Islet precursor cell (in vitro differentiated cells): Measurements from ENCODE around the gene GAL3ST1.
A peak's percentile ranks its signal among the peaks of the same experiment; 100 is the strongest.
"Not testable (repeated sequence)": the region's sequence is repeated elsewhere in the genome, so short reads cannot be mapped to it uniquely, and the experiment has no call there.

Experiments used
- DNase-seq: peaks from one replicate; pipeline ENCODE4 v3.0.0-alpha.2; 2018

The GAL3ST1 gene

DNA sequence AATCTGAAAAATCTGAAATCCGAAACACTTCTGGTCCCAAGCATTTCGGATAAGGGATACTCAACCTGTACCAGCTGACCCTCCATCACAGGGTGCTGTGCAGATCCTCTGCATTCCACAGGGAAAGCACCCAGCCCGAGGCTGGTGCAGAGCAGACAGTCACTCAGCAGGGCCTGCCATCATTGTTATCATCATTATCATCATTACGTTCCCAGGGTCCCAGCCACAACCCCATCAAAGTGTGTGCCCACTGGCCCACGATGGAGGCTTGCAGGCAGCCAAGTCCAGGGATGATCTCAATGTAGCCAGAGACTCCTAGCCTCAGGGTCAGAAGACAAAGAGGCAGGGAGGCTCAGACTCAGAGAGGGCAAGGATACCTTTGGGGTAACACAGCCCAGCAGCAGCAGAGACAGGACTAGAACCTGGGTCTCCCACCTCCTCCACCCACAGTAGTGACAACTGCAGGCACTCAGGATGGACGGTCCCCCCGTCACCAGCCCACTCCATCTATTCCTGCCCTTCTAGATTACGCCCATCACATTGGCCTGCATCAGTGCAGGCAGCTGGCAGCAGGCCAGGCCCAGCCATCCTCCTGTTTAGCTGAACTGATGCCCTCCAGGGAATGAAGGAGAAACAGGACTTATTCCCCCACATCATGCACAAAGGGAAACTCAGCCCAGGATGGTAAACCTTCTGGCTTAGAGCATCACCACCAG lies 10.3 kb downstream of the GAL3ST1 start:
- DNase-seq = no peak

DNA sequence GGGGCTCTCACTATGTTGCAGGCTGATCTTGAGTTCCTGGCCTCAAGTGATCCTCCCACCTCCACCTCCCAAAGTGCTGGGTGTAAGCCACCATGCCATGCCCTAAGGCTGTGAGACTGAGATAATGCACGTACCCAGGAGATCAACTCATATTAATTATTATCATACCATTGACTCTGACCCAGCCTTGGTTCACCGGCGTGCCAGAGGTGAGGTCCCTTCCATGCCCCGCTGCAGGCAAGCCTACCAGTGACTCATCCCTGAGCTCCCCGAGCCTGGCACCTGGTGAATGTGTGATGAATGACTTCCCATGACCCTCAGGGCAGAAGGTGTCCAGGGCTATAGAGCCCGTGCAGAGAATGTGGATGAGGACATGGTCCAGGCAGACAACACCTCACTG lies 12.1 kb downstream of the GAL3ST1 start:
- DNase-seq = no peak

DNA sequence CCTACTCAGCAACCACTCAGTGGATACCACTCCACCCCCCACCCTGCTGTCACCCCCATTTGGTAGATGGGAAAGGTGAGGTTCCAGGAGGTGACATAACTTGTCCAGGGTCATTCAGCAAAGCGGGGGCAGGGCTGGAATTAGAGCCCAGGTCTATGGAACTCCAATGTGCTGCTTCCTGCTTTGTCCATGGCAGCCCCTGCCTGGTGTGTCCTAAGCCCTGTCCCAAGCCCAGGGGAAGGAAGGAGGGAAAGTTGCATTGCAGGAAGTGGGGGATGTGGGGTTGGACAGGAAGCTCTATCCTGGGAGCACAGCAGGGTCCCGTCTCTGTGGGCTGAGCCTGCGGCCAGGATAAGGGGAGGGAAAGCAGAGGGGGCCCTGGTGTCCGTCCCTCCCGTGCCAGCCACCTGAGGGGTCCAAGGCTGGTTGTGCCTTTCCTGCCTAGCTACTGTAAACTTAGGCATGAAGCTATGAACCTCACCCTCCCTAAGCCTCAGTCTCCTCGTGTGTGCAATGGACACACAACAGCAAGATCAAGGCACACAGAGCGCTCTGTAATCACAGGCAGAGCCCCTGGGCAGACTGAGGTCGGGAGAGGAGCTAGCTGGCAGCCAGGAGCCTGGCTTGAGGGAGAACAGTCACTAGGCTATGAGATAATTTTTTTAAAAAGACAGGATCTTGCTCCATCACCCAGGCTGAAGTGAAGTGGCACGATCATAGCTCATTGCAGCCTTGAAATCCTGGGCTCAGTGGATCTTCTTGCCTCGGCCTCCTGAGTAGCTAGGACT lies 12.9 kb downstream of the GAL3ST1 start:
- DNase-seq = no peak

DNA sequence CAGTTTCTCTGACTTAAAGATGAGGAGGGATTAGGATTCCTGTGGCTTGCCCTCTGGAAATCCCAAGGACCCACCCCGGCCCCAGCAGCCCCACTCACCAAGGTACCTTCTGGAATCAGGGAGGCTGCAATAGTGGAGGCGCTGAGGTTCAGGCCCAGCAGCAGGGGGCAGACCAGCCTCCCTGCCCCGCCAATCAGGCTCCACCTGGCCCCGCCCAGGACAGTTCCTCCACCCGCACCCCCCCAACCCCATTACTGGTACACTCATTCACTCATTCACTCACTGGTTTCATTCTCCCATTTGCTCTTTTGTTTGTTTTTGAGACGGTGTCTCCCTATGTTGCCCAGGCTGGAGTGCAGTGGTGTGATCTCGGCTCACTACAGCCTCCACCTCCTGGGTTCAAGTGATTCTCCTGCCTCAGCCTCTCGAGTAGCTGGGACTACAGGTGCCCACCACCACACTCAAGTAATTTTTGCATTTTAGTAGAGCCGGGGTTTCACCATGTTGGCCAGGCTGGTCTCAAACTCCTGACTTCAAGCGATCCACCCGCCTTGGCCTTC lies 13.7 kb downstream of the GAL3ST1 start:
- DNase-seq = not testable (repeated sequence)

DNA sequence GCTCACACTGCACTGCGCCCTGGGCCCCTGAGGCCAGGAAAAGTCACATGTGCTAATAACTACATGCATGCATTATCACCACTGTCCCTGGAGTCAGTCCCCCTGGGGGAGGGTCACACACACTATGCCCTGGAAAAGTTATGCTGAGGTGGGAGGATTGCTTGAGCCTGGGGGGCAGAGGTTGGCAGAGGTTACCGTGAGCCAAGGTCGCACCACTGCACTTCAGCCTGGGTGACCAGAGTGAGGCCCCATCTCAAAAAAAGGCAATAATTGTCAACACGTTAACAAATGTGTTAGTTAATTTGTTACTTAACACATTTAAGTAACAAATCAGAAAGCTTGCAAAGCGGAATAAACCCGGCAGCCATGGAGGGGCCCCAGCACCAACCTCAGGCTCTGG lies 14.6 kb downstream of the GAL3ST1 start:
- no peak for DNase-seq

DNA sequence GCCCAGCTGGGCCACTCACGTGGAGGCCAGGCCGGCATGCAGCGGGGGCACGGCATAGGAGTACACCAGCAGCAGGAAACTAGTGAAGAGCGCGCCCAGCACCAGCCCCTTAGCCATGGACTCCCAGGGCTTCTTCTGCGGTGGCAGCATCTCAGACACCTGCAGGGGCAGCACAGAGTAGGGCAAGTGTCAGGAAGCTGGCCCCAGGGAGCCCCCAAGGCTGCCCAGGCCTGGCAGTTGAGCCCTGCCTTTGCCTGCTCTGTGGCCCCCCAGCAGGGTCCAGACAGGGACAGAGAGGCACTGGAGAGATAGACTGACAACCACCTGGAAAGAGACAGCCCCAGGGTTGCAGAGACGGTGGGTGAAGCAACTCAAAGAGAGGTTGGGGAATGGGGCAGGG lies 17.2 kb downstream of the GAL3ST1 start:
- no peak for DNase-seq

DNA sequence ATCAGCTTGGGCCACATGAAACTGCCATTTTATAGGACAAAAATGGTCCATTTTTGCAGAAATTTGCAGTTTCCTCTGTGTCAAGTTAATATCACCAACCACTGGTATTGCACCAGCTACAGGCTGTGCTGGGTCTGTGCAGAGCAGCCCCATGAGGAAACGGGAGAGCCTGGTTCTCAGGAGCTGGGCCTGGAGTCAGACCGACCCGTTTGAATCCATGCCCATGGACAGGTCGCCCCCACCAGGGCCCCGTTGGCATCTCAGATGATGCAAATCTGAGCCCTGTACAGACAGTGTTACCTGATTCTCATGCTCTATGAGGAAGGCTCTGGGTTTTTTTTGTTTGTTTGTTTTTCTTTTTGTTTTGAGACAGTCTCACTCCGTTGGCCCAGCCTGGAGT lies 18.1 kb downstream of the GAL3ST1 start:
- DNase-seq = no peak

DNA sequence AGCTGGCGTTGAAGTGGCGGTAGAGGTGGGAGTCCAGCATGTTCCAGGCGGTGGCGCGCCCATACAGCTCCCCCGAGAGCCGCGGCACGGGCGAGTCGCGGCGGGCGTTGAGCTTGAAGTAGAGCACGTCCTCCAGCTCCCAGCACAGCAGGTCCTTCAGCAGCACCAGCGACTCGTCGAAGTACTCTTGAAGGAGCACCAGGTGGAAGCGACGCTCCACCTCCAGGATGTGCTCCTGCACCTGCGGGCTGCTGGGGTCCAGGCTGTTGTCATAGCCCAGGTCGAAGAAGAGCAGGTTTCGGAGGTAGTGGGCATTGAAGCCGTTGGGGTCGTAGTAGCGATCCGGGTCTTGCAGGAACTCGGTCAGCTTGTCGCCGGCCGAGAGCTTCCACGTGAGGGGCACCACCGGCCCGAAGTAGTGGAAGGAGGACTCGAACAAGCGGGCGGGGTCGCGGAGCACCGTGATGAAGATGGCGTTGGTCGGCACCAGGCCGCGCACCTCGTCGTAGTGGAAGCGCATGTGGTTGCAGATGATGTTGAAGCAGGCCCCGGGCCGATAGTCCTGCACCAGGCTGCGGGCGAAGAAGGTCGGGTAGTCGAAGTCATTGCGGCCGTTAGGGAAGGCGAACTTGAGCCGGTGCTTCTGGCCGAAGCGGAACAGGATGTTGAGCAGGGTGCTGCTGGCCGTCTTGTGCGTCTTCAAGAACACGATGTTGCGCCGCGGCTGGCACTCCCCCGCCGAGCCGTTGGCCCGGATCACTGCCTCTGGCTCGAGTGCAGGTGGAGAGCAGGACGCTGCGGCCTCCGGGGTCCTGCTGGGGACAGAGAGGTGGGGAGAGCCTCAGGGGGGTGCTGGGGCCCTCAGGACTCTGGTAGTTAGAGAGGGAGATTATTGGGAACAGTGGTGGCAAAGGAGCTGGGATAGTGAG lies 18.9 kb downstream of the GAL3ST1 start:
- no peak for DNase-seq

DNA sequence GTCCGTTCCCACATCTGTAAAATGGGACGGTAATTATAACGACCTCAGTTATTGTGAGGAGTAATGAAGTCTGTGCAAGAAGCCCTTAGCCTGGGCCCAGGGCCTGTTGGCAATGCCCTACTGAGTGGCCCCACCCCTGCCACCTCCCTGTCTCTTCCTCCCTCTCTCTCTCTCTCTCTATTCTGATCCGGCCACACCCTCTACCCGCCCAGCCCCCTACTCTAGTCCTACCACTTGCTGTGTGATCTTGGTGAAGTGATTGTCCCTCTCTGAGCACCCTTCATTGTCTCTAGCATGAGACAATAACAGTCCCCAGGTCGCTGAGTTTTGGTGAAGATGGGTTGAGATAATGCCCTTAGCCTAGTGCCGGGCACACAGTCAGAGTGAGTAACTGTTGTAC lies 20.5 kb downstream of the GAL3ST1 start:
- DNase-seq = no peak

DNA sequence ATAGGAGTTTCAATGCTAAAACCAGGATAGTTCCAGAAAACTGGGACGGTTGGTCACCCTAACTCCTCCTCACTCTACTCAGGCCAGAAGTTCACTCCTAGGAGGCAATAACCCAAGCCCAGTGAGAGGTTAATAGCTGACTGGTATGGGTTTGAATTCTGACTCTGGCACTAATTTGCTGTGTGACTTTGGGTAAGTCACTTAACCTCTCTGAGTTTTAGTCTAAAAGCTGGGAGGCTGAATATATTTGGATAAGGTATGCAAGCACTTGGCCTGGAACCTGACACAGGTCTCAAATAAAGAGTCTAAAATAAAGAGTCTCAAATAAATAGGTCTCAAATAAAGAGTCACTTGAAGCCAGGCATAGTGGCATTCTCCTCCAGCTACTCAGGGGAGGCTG lies 21.7 kb downstream of the GAL3ST1 start:
- no peak for DNase-seq

DNA sequence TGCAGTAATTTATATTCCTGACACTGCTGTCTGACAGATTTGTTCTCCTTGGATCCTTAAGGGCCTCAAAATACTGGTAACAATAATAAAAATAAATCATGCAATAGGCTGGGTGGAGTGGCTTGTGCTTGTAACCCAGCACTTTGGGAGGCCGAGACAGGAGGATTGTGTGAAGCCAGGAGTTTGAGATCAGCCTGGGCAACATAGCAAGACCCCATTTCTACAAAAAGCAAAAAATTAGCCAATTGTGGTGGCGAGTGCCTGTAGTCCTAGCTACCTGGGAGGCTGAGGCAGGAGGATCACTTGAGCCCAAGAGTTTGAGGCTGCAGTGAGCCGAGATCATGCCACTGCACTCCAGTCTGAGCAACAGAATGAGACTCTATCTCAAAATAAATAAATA lies 22.7 kb downstream of the GAL3ST1 start:
- DNase-seq = not testable (repeated sequence)

DNA sequence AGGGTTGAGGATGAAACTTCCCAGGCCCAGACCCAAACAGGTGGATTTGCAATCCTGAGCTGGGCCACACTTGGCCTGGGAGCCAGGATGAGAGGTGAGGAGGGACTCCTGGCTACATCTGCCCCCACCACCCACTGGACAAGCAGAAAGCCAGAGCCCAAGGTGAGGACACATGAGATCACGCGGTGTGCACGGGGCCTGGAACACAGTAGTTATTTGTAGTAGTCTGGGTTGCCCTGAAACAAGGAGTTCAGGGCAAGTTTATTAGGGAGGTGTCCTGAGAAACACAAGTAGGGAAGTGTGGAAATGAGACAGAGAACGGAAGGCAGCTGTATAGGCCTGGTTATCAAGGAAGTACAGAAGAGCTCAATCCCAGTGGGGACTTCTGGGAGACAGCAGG lies 27.3 kb downstream of the GAL3ST1 start:
- DNase-seq = no peak

DNA sequence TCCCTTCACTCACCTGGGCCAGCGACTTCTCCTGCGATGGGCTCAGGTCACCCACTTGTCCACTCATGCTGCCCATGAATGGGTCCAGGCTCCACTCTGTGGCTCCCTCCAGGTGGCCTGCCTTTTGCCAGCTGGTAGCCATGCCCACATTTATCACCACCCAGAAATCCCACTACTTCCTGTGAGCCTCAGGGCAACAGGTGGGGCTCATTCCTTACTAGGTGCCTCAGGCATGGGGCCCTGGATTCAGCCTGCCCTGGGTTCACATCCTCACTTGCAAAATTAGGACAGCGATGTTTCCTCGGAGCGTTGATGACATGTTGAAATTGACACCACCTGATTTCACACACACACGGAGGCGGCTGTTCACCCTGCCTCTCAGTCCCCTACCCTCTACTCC lies 27.8 kb downstream of the GAL3ST1 start, which contains the start of gene SEC14L6:
SEC14L6 (minus strand) TSS at position 126 of the 400 bp plus-strand sequence; CDS start at position 67, 59 bp downstream.
- DNase-seq = no peak

DNA sequence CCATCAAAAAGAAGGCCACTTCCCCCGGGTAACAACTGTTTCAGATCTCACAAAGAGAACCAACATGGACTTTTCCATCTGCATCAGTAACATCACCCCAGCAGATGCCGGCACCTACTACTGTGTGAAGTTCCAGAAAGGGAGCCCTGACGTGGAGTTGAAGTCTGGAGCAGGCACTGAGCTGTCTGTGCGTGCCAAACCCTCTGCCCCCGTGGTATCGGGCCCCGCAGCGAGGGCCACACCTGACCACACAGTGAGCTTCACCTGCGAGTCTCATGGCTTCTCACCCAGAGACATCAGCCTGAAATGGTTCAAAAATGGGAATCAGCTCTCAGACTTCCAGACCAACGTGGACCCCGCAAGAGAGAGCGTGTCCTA lies 31.7 kb downstream of the GAL3ST1 start:
- no peak for DNase-seq

DNA sequence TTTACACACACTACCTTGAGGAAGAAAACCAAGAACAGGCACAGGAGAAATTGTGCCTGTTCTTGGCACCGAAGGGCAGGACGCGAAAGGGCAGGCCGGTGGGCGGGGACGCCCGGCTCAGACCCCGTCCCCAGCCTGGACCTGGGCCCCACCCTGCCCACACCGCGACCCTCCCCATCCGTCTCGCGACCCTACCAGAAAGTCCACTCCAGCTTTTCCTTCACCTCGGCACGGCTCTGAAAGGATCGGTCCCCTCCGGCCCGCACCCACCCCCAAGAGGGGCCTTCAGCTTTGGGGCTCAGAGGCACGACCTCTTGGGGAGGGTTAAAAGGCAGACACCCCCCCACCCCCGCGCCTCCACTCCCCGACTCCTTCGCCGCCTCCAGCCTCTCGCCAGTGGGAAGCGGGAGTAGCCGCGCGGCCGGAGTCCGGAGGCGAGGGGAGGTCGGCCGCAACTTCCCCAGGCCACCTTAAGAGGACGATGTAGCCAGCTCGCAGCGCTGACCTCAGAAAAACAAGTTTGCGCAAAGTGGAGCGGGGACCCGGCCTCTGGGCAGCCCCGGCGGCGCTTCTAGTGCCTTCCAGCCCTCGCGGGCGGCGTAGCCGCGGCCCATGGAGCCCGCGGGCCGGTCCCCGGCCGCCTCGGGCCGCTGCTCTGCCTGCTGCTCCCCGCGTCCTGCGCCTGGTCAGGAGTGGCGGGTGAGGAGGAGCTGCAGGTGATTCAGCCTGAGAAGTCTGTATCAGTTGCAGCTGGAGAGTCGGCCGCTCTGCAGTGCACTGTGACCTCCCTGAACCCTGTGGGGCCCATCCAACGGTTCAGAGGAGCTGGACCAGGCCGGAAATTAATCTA lies 32.3 kb downstream of the GAL3ST1 start:
- peak; percentile 74 for DNase-seq

DNA sequence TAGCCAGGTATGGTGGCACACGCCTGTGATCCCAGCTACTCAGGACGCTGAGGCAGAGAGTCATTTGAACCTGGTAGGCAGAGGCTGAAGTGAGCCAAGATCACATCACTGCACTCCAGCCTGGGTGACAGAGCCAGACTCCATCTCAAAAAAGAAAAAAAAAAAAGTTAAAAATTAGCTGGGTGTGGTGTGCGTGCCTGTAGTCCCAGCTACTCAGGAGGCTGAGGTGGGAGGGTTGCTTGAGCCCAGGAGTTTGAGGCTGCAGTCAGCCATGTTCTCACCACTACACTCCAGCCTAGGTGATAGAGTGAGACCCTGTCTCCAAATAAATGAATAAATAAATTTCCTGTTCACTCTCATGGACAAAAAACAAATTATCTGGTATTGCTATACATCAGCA lies 33.0 kb downstream of the GAL3ST1 start:
- DNase-seq = not testable (repeated sequence)

DNA sequence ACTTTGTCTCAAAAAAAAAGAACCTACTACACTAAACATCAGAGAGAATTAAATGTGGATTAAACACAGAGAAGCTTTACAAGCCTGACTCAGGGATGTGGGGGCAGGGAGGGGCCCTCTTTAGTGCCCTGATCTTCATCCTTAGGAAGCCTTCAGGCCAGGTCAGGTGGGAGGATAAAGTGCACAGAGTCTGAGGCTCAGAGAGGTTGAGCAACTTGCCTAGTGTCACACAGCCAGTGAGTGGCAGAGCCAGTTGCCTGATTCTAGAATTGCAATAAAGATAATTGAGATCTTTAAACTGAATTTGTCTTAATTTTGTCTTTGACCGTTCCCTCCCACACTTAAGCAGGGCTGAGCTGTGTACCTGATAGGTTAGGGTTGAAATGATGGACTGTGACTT lies 35.1 kb downstream of the GAL3ST1 start:
- DNase-seq = no peak

DNA sequence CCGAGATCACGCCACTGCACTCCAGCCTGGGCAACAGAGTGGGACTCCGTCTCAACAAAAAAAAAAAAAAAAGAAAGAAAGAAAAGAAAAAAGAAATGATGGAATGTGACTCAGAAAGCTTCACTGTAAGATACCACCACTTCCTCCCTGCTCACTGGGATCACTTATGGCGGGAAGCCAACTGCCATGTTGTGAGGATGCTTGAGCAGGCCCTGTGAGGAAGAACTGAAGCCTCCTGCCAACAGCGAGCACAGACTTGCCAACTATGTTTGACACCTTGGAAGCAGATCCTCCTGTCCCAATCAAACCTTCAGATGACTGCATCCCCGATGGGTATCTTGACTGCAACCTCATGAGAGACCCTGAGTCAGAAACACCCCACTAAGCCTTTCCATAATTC lies 36.2 kb downstream of the GAL3ST1 start:
- no peak for DNase-seq

DNA sequence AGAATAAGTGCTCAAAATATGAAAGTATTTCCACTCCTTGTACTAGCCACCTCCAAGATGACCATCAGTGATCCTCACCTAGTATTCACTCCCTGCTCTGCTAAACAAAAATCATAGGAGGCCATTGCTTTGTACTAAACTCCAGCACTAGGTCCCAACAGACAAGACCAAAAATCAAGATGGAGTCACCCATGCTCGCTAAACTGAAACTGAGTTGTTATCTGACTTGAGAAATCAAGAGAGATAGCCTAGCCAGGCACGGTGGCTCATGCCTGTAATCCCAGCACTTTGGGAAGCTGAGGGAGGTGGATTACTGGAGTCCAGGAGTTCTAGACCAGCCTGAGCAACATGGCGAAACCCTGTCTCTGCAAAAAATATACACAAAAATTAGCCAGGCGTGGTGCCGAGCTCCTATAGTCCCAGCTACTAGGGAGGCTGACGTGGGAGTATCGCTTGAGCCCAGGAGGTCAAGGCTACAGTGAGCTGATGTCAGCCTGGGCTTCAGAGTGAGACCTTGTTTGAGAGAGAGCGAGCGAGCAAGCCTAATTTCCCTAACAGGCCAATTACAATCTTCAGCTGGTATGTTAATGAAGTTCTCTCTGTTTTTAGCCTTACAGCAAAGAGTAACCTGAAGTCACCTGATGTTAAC lies 37.3 kb downstream of the GAL3ST1 start:
- no peak for DNase-seq

DNA sequence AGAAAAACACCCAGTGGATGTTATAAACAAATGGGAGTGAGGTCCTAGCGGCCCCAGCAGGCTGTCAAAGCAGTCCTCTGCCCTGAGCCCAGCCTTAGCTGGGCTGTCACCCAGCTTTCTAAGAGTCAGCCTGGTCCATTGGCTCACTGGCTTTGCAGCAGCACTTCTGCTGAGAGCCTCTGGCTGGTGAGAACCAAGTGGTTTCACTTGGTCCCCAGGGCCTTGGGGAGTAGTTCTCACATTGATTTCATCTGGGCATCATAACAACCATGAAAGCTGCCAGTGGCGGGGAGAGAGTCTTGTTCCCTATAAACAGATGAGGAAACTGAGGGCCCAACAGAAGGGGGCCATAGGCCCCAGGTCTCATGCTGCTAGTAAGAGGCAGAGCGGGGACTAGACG lies 39.3 kb downstream of the GAL3ST1 start:
- no peak for DNase-seq
